K562 (cell line): ENCODE results near the gene EHMT2. TPM values are rescaled to one million over a fixed set of nuclear protein-coding genes. Genes with fewer than 3 reads are reported as not detected.

Experiments
- CREB5 ChIP-seq: fragments of 250-450 bp; sonication (Bioruptor Pico); IDR thresholded peaks from 2 replicates; pipeline ENCODE4 v1.5.0; 2020; ENCODE audit warnings: mild to moderate bottlenecking
- CTCF ChIP-seq, 3 experiments: IDR thresholded peaks in 2 of 3; conservative IDR thresholded peaks in 1 of 3; 2 replicates each; pipeline ENCODE4 v1.5.1; 2011 to 2012; ENCODE audit warnings: low read length in 3 of 3, mild to moderate bottlenecking in 3 of 3, control low read depth in 2 of 3, improper control_type of control experiment in 1 of 3, inconsistent platforms in 1 of 3, low read depth in 1 of 3, mixed read lengths in 1 of 3, moderate library complexity in 1 of 3; ENCODE audit not compliant: insufficient read depth in 2 of 3
- DLX4 ChIP-seq: fragments of 250-450 bp; sonication (Bioruptor Pico); IDR thresholded peaks from 2 replicates; pipeline ENCODE4 v1.6.1; 2021; ENCODE audit warnings: mild to moderate bottlenecking
- E4F1 ChIP-seq: fragments of 250-450 bp; sonication (Bioruptor Pico); IDR thresholded peaks from 2 replicates; pipeline ENCODE4 v1.5.0; 2021; ENCODE audit warnings: mild to moderate bottlenecking, borderline replicate concordance
- EZH2 ChIP-seq: IDR thresholded peaks from 2 replicates; pipeline ENCODE4 v1.6.1; 2012; ENCODE audit warnings: low read depth, mild to moderate bottlenecking, inconsistent platforms, low read length, borderline replicate concordance
- HDAC3 ChIP-seq: fragments of 450-650 bp; IDR thresholded peaks from 2 replicates; pipeline ENCODE4 v1.6.1; 2018; ENCODE audit warnings: borderline replicate concordance, mild to moderate bottlenecking, moderate library complexity; ENCODE audit not compliant: partially characterized antibody
- HIVEP1 ChIP-seq: fragments of 250-450 bp; sonication (Bioruptor Pico); IDR thresholded peaks from 2 replicates; pipeline ENCODE4 v1.4.0; 2020; ENCODE audit warnings: mild to moderate bottlenecking
- NFE2 ChIP-seq: IDR thresholded peaks from 2 replicates; pipeline ENCODE4 v1.6.1; 2014; ENCODE audit warnings: antibody characterized with exemption, low read depth
- PHB2 ChIP-seq: fragments of 450-650 bp; IDR thresholded peaks from 2 replicates; pipeline ENCODE4 v1.6.1; 2017; ENCODE audit warnings: low read depth
- RUNX1 ChIP-seq: sonication (generic); IDR thresholded peaks from 2 replicates; pipeline ENCODE4 v1.6.1; 2016; ENCODE audit warnings: antibody characterized with exemption, low read depth
- SMARCC2 ChIP-seq: fragments of 450-650 bp; IDR thresholded peaks from 2 replicates; pipeline ENCODE4 v1.6.1; 2017; ENCODE audit warnings: antibody characterized with exemption, moderate library complexity, mild to moderate bottlenecking, low read depth
- SMC3 ChIP-seq: conservative IDR thresholded peaks from 2 replicates; pipeline ENCODE4 v1.6.1; 2011; ENCODE audit warnings: low read depth, low read length, improper control_type of control experiment; ENCODE audit not compliant: insufficient read depth
- TFAP4 ChIP-seq: sonication (generic); formaldehyde crosslinking; IDR thresholded peaks from 2 replicates; pipeline ENCODE4 v1.8.0; 2022; ENCODE audit warnings: missing genetic modification reagents, mild to moderate bottlenecking, moderate library complexity, borderline replicate concordance
- THAP7 ChIP-seq: fragments of 250-450 bp; sonication (Bioruptor Pico); IDR thresholded peaks from 2 replicates; pipeline ENCODE4 v1.5.0; 2021
- polyA plus RNA-seq, 8 experiments: library from polyadenylated mRNA; depleted of rRNA in 4 of 8; stranded (reverse) in 5 of 8; unstranded in 3 of 8; fragments of >200 nt; fragmentation: Nextera tagmentation in 2 of 8; fragmentation: Illumina TruSeq in 1 of 8; extraction: Ambion mirVana in 2 of 8; extraction: Trizol in 1 of 8; gene quantifications; 2 replicates each; pipeline versions ENCODE4 v1.2.1 to v1.2.3, GENCODE V29; 2011 to 2014; ENCODE audit warnings: inconsistent platforms in 1 of 8, missing spikeins in 1 of 8
- total RNA-seq, 7 experiments: library from RNA; depleted of rRNA in 6 of 7; stranded (reverse); fragments of >200 nt in 6 of 7; fragmentation: Illumina TruSeq in 2 of 7; extraction: Trizol in 2 of 7; gene quantifications; 2 replicates each; pipeline versions ENCODE4 v1.2.1 to v1.2.3, GENCODE V29; 2011 to 2021; ENCODE audit warnings: low replicate concordance in 1 of 7
- TF ChIP-seq, protein P1 (sequence below): fragments of 450-650 bp; formaldehyde crosslinking; IDR thresholded peaks from 2 replicates; pipeline ENCODE4 v1.4.0; 2020; ENCODE audit warnings: mild to moderate bottlenecking, moderate library complexity
- TF ChIP-seq, protein P2 (sequence below): fragments of 450-650 bp; formaldehyde crosslinking; IDR thresholded peaks from 2 replicates; pipeline ENCODE4 v1.4.0; 2020; ENCODE audit warnings: mild to moderate bottlenecking, moderate library complexity

EHMT2 gene
- total and polyA plus RNA-seq, 9 of the 15 experiments (the other 6 are each of a cell fraction or from before 2014, with no cell fraction given) = 2.1 to 63.8 (median 38.5) TPM

DNA sequence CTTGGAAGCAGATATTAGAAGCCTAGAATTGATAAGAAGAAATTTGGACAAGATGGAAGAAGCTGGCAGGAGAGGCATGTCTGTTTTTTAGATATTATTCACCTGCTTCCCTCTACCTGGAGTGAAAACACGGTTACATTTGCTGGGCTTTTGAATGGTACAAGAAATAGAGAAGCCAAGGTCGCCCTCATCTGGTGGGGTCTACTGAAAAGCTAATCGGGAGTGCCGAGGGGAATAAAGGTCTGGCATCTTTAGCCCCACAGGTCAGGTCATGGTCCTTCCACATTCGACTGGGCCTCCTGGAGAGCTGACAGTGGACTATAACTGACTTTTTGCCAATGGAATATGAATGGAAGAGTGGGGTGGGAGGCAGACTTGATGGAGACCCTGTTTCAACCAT, 25.4 kb upstream of the EHMT2 start (continued):
- TF ChIP-seq SMC3 = peak; percentile 29; the same call in 1 of the 2 replicates
- no peak for TF ChIP-seq E4F1 (CRISPR knock-in tag)
- TF ChIP-seq TFAP4 (CRISPR knock-in tag) = no peak
- TF ChIP-seq NFE2 = no peak
- no peak for TF ChIP-seq HDAC3
- no peak for TF ChIP-seq HIVEP1
- TF ChIP-seq SMARCC2 = no peak
- TF ChIP-seq, protein P1, sequence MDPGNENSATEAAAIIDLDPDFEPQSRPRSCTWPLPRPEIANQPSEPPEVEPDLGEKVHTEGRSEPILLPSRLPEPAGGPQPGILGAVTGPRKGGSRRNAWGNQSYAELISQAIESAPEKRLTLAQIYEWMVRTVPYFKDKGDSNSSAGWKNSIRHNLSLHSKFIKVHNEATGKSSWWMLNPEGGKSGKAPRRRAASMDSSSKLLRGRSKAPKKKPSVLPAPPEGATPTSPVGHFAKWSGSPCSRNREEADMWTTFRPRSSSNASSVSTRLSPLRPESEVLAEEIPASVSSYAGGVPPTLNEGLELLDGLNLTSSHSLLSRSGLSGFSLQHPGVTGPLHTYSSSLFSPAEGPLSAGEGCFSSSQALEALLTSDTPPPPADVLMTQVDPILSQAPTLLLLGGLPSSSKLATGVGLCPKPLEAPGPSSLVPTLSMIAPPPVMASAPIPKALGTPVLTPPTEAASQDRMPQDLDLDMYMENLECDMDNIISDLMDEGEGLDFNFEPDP = no peak
- TF ChIP-seq CREB5 (CRISPR knock-in tag) = no peak
- TF ChIP-seq PHB2 = no peak
- TF ChIP-seq DLX4 (CRISPR knock-in tag) = no peak
- peak; percentile 50 to 61 (median 58) for TF ChIP-seq CTCF (IDR thresholded peaks at IDR 0.05 in 2 of 3, conservative IDR thresholded peaks at IDR 0.05 in 1 of 3; ENCODE audit: insufficient read depth in 2 of 3, low read depth in 1 of 3, low read length in 3 of 3)
- TF ChIP-seq, protein P2, sequence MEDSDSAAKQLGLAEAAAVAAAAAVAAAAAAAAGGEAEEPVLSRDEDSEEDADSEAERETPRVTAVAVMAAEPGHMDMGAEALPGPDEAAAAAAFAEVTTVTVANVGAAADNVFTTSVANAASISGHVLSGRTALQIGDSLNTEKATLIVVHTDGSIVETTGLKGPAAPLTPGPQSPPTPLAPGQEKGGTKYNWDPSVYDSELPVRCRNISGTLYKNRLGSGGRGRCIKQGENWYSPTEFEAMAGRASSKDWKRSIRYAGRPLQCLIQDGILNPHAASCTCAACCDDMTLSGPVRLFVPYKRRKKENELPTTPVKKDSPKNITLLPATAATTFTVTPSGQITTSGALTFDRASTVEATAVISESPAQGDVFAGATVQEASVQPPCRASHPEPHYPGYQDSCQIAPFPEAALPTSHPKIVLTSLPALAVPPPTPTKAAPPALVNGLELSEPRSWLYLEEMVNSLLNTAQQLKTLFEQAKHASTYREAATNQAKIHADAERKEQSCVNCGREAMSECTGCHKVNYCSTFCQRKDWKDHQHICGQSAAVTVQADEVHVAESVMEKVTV (CRISPR knock-in tag) = peak; percentile 49
- TF ChIP-seq RUNX1 = no peak
- no peak for TF ChIP-seq EZH2
- TF ChIP-seq THAP7 (CRISPR knock-in tag) = no peak
